ENCODE measurements around the gene GTF3A. TPM values are rescaled to one million over a fixed set of nuclear protein-coding genes. Genes with fewer than 3 reads are reported as not detected.

GTF3A gene
- total and polyA plus RNA-seq, 9 of the 15 experiments (the other 6 are each of a cell fraction or from before 2014, with no cell fraction given) = 47.5 to 303 (median 174) TPM

- no peak for TF ChIP-seq TSHZ1 (CRISPR knock-in tag; IDR thresholded peaks at IDR 0.05)
- TF ChIP-seq, protein P1, sequence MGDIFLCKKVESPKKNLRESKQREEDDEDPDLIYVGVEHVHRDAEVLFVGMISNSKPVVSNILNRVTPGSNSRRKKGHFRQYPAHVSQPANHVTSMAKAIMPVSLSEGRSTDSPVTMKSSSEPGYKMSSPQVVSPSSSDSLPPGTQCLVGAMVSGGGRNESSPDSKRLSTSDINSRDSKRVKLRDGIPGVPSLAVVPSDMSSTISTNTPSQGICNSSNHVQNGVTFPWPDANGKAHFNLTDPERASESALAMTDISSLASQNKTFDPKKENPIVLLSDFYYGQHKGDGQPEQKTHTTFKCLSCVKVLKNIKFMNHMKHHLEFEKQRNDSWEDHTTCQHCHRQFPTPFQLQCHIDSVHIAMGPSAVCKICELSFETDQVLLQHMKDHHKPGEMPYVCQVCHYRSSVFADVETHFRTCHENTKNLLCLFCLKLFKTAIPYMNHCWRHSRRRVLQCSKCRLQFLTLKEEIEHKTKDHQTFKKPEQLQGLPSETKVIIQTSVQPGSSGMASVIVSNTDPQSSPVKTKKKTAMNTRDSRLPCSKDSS (IDR thresholded peaks at IDR 0.05; ENCODE audit: low read depth, partially characterized antibody) = no peak
- no peak for TF ChIP-seq GTF3C2 (IDR thresholded peaks at IDR 0.05; ENCODE audit: borderline replicate concordance, extremely low read depth, insufficient read length)
- peak; percentile 91 for TF ChIP-seq POLR2A (conservative IDR thresholded peaks at IDR 0.05)
- no peak for TF ChIP-seq SRSF3 (IDR thresholded peaks at IDR 0.05; ENCODE audit: insufficient read depth, low read length)
- no peak for TF ChIP-seq TSC22D4 (tag; IDR thresholded peaks at IDR 0.05)
- no peak for TF ChIP-seq KDM4B (IDR thresholded peaks at IDR 0.05; ENCODE audit: borderline replicate concordance in 2 of 2, low read depth in 1 of 2)
- no peak; the same call in 1 of the 2 replicates for TF ChIP-seq ZNF830 (CRISPR knock-in tag; IDR thresholded peaks at IDR 0.05)
- TF ChIP-seq SMAD1 (IDR thresholded peaks at IDR 0.05; ENCODE audit: low read depth, low read length, partially characterized antibody) = no peak
- no peak for TF ChIP-seq CCAR2 (IDR thresholded peaks at IDR 0.05; ENCODE audit: low read depth, low read length)
- TF ChIP-seq PHB (CRISPR knock-in tag; IDR thresholded peaks at IDR 0.05) = no peak
- TF ChIP-seq, protein P2, sequence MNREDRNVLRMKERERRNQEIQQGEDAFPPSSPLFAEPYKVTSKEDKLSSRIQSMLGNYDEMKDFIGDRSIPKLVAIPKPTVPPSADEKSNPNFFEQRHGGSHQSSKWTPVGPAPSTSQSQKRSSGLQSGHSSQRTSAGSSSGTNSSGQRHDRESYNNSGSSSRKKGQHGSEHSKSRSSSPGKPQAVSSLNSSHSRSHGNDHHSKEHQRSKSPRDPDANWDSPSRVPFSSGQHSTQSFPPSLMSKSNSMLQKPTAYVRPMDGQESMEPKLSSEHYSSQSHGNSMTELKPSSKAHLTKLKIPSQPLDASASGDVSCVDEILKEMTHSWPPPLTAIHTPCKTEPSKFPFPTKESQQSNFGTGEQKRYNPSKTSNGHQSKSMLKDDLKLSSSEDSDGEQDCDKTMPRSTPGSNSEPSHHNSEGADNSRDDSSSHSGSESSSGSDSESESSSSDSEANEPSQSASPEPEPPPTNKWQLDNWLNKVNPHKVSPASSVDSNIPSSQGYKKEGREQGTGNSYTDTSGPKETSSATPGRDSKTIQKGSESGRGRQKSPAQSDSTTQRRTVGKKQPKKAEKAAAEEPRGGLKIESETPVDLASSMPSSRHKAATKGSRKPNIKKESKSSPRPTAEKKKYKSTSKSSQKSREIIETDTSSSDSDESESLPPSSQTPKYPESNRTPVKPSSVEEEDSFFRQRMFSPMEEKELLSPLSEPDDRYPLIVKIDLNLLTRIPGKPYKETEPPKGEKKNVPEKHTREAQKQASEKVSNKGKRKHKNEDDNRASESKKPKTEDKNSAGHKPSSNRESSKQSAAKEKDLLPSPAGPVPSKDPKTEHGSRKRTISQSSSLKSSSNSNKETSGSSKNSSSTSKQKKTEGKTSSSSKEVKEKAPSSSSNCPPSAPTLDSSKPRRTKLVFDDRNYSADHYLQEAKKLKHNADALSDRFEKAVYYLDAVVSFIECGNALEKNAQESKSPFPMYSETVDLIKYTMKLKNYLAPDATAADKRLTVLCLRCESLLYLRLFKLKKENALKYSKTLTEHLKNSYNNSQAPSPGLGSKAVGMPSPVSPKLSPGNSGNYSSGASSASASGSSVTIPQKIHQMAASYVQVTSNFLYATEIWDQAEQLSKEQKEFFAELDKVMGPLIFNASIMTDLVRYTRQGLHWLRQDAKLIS (CRISPR knock-in tag; IDR thresholded peaks at IDR 0.05) = no peak
Observed at GRCh38 chr13:27449936-27450828, 25.8 kb downstream of the GTF3A start, which contains the start of gene MTIF3 (continued).

Measured in K562 (cell line).